HG03039 (cell line): ENCODE data around the gene PTPRT.

Source experiments
- ATAC-seq: cut with Tn5 transposase; IDR thresholded peaks from one replicate; pipeline ENCODE4 v1.9.1; 2021; ENCODE audit warnings: mild to moderate bottlenecking, moderate library complexity; ENCODE audit not compliant: unreplicated experiment

The PTPRT gene

DNA sequence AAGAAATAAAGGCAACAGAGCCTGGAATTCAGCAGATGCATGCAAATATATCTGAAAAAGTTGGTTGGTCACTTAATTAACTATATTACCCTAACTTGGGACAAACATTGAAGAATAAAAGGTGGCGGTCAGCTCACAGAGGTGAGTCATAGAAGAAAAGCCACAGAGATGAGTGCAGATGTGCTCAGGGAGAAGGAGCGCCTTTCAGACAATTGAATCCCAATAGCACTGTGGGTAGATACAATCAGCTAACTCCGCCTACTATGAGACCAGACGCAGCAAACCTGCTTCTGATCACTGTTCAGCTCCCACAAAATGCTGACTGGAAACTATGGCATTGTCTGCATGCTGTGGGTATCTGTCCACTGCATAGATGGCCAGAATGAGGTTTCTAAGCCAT lies 447.8 kb downstream of the PTPRT start:
- no peak for ATAC-seq

GRCh38 chr20:42740226-42740870 lies 449.4 kb downstream of the PTPRT start:
- no peak for ATAC-seq

DNA sequence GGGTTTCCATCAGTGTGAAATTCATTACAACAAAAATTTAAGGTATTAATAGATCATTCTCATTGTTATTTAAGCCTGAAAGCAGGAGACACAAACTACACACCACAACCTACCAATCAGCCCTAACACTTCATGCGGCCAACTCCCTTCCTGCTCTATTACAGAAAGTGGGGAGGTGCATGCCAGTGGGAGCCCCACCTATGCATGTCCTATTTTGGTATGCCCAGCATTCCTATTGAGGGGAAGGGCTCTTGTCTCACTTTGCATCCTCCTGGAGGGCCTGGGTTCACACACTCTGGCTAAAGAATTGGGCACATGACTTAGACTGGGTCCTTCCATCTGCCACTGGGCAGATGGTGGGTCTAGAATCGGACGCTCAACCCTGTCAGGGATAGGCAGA lies 450.0 kb downstream of the PTPRT start:
- ATAC-seq = no peak

GRCh38 chr20:42735539-42735938 lies 454.2 kb downstream of the PTPRT start:
- ATAC-seq = no peak

GRCh38 chr20:42734660-42735368 lies 454.9 kb downstream of the PTPRT start:
- no peak for ATAC-seq

DNA sequence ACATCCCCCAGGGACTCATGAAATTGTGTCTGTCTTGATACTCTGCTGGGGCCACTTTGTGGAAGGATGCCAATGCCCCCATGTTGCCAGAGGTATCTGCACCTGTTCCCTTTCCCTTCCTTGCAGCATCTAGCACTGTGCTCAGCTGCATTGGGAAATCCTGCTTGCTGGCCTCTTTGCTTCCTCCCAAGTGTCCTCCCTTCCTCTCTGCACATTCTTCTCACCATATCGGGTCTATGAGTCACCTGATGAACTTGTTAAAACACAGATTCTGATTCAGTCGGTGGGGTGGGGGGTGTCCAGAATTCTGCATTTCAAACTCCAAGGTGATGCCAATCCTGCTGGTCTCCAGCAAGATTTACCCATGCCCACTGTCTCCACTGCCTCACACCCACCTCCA lies 467.8 kb downstream of the PTPRT start:
- ATAC-seq = no peak

- ATAC-seq = no peak
Observed at GRCh38 chr20:42714298-42715141, 475.2 kb downstream of the PTPRT start.

DNA sequence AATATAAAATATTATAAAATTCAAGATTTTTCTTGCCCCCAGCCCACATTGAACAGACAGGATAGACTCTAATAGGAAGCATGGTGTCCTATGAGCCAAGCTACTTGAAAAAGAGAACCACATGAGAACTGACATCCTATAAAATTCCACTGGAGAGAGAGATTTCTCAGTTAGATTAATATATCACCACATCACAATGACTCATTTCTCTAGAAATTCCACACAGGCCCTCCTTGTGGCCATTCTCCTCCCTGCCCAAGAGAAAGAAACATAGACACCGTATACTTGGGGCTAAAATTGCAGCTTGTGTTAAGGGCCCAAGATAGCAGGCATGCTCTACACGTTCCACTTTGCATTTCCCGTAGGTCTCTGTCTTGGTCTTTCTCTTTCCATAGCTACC lies 481.4 kb downstream of the PTPRT start:
- no peak for ATAC-seq

GRCh38 chr20:42706759-42707158 lies 482.9 kb downstream of the PTPRT start:
- ATAC-seq = no peak

- no peak for ATAC-seq
Observed at GRCh38 chr20:42705550-42705949, 484.2 kb downstream of the PTPRT start.

DNA sequence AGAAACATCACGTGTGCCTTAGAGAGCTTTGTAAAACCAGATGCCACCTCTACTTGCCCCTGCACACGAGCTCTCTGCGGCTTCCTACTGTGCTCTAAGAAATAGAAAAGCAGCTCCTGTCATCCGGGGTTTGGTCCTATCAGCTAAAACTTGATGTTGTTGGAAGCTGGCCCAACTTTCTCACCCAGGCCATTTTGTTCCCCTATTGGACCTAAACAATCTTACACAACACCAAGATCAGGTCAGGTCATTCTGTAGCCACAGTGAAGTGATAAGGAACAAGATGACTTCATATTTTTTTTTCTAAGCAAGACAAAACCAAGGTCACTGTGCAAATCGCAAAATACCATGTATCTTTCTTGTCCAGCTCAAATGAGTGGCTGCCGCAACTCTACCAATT lies 486.0 kb downstream of the PTPRT start:
- no peak for ATAC-seq

GRCh38 chr20:42701948-42702347 lies 487.8 kb downstream of the PTPRT start:
- no peak for ATAC-seq

DNA sequence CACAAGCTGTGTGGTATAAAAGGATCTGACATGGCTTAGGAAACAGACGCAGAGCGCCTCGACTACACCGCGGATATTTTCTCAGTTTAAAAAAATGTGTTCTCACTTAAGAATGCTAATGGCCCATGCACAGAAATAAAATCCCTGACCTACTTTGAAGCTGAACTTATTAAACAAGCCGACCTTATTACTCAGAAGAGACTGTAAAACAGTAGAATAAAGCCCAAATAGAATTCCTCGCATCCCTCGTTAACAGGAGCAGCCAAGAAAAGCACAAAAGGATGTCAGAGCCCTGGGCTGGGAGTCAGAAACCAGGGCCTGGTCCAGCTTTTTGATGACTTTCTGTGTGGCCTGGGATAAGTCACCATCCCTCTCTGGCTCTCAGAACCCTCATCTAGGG lies 489.3 kb downstream of the PTPRT start:
- no peak for ATAC-seq

- no peak for ATAC-seq
Observed at GRCh38 chr20:42697962-42698361, 491.7 kb downstream of the PTPRT start.

- ATAC-seq = no peak
Observed at GRCh38 chr20:42690842-42691437, 498.8 kb downstream of the PTPRT start.

DNA sequence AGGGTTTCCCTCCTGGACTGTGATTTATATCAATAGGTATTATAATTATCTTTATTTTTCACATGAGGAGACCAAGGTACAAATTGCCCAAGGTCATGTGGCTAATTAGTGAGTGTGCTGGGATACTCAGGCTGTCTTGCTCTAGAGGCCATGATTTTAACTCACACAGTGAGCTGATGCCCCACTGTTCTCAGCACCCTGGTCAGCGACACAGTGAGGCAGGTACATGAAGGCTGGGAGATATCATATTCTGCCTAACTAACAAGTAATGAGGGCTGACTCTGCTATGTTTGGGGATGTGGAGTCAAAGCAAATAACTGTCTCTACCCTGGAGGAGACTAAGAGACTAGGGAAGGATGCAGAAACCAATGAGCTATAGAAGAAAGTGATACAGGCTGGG lies 501.1 kb downstream of the PTPRT start:
- ATAC-seq = no peak

GRCh38 chr20:42686057-42686456 lies 503.6 kb downstream of the PTPRT start:
- ATAC-seq = no peak

DNA sequence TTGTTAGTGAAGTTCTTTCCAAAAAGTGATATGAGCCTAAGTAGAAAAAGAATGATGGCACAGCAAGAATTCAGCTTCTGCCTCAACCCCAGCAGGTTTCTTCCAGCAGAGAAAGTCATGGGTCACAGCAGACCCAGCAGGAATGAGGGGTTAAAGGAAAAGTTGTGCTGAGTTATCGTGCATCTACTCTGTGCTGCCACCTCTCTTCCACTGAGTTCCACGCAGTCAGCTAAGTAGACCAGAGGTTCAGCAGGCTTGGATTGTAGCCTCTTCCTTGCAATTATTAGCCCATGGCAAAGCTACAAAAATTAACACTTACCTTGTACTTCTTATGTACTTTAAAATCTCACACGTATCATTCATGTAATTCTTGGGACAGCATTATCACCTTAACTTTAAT lies 510.8 kb downstream of the PTPRT start:
- no peak for ATAC-seq

GRCh38 chr20:42656130-42656529 lies 533.6 kb downstream of the PTPRT start:
- ATAC-seq = no peak

DNA sequence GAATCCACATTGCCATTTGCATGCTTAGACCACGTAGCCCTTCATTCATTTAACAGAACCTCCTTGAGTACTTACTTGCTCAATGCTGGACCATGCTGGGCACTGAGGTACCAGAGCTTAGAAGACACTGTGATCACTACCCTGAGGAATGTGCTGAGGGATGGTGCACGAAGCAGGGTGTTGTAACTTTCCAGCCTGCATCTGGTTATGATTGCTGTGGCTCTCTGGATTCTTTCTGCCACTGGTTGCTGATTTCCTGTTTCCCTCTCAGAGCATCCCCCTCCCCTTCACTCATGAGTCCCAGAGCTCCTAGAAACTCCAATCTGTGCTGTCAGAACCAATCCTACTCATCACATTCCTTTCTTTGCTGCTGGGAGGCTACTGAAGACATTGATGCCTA lies 537.4 kb downstream of the PTPRT start:
- ATAC-seq = no peak

GRCh38 chr20:42650191-42650746 lies 539.4 kb downstream of the PTPRT start:
- ATAC-seq = no peak
